ENCODE data around the gene AP1AR. TPM values are rescaled to one million over a fixed set of nuclear protein-coding genes. Genes with fewer than 3 reads are reported as not detected.

AP1AR gene
- total and polyA plus RNA-seq, 11 donors: 3.7 to 17.3 (median 9.2) TPM

- peak; percentile 32 to 65 (median 37) for ATAC-seq
Observed at GRCh38 chr4:112190684-112191083, 40.9 kb upstream of the AP1AR start.

GRCh38 chr4:112196461-112196860 is 35.1 kb upstream of the AP1AR start:
- intact Hi-C loops (cut with DNase I): no loop called here
- no peaks in the 10 kb centered on the region for H3K27me3 ChIP-seq
- TF ChIP-seq CTCF (IDR thresholded peaks at IDR 0.05) (no peak), POLR2A (IDR thresholded peaks at IDR 0.05) (no peak)
- DNase-seq: no peak
- WGBS, 4 donors: 45 to 59% (median 52%) methylated on average over 1 of the region's 1 CpG
- no peaks in the 10 kb centered on the region for H3K36me3 ChIP-seq
- no peak for ATAC-seq
- H3K9me3 ChIP-seq: no peaks in the 10 kb centered on the region
- no peaks in the 10 kb centered on the region for H3K4me1 ChIP-seq
- H3K4me3 ChIP-seq: no peak overlapping the region
- no peak overlapping the region for H3K27ac ChIP-seq

More at GRCh38 chr4:112190684-112191083, 40.9 kb upstream of the AP1AR start:
- Histone ChIP-seq H3K27ac (no peak overlapping the region), H3K9me3 (no peaks in the 10 kb centered on the region), H3K4me3 (no peak overlapping the region), H3K36me3 (peaks cover 0 to 27% (median 10%) of the 10 kb centered on the region in 9 donors), H3K4me1 (peaks cover 0 to 8% (median 0%) of the 10 kb centered on the region in 12 donors), H3K27me3 (no peaks in the 10 kb centered on the region)
- TF ChIP-seq CTCF (IDR thresholded peaks at IDR 0.05) (no peak), POLR2A (IDR thresholded peaks at IDR 0.05) (no peak)
- 78 to 84% (median 83%) methylated on average over 8 of the region's 8 CpGs for WGBS, 4 donors
- DNase-seq: no peak
- intact Hi-C loops (cut with DNase I): loop anchor here in 1 of 10 donors (1.0 kb wide), 1 partner anchor 90 kb away; no protein-coding TSS in a partner anchor

- Histone ChIP-seq H3K9me3 (no peaks in the 10 kb centered on the region), H3K27me3 (no peaks in the 10 kb centered on the region), H3K4me3 (no peak overlapping the region), H3K36me3 (no peaks in the 10 kb centered on the region), H3K27ac (no peak overlapping the region), H3K4me1 (no peaks in the 10 kb centered on the region)
- 64 to 74% (median 66%) methylated on average over 1 of the region's 1 CpG for WGBS, 4 donors
- TF ChIP-seq POLR2A (IDR thresholded peaks at IDR 0.05): no peak
- TF ChIP-seq CTCF (IDR thresholded peaks at IDR 0.05): no peak
- DNase-seq (no peak), ATAC-seq (no peak)
- intact Hi-C loops (cut with DNase I): no loop called here
Observed at GRCh38 chr4:112199041-112199440, 32.5 kb upstream of the AP1AR start.

GRCh38 chr4:112201915-112202505 is 29.6 kb upstream of the AP1AR start:
- intact Hi-C loops (cut with DNase I): no loop called here
- TF ChIP-seq CTCF (IDR thresholded peaks at IDR 0.05) (no peak), POLR2A (IDR thresholded peaks at IDR 0.05) (no peak)
- Histone ChIP-seq H3K36me3 (no peaks in the 10 kb centered on the region), H3K4me3 (no peak overlapping the region), H3K9me3 (no peaks in the 10 kb centered on the region), H3K27me3 (no peaks in the 10 kb centered on the region), H3K4me1 (no peaks in the 10 kb centered on the region), H3K27ac (no peak overlapping the region)
- ATAC-seq: no peak
- 77 to 82% (median 80%) methylated on average over 4 of the region's 4 CpGs for WGBS, 4 donors
- DNase-seq: no peak

Measured in heart left ventricle (tissue), 16 donors.